ENCODE data around the gene IRX1. TPM values are rescaled to one million over a fixed set of nuclear protein-coding genes. Genes with fewer than 3 reads are reported as not detected.

IRX1 gene
- total RNA-seq, 1 donor from 2014 or later = not detected

GRCh38 chr5:3598769-3599211 lies 3.2 kb downstream of the IRX1 start:
- peaks cover 28% of the 10 kb centered on the region for H3K27me3 ChIP-seq
- no peak for TF ChIP-seq CTCF (IDR thresholded peaks at IDR 0.05)
- no peak overlapping the region for H3K4me3 ChIP-seq
- no peaks in the 10 kb centered on the region for H3K9me3 ChIP-seq
- DNase-seq (ENCODE audit: extremely low spot score in 2 of 2) = no peak
- H3K36me3 ChIP-seq = no peaks in the 10 kb centered on the region
- H3K27ac ChIP-seq = no peak overlapping the region
- intact Hi-C loops (cut with DNase I) = no loop called here
- peaks cover 28% of the 10 kb centered on the region for H3K4me1 ChIP-seq

GRCh38 chr5:3599226-3600105 lies 3.8 kb downstream of the IRX1 start:
- Histone ChIP-seq H3K27me3 (peaks cover 26% of the 10 kb centered on the region), H3K27ac (no peak overlapping the region), H3K36me3 (no peaks in the 10 kb centered on the region), H3K4me1 (peaks cover 23% of the 10 kb centered on the region), H3K4me3 (no peak overlapping the region), H3K9me3 (no peaks in the 10 kb centered on the region)
- TF ChIP-seq CTCF (IDR thresholded peaks at IDR 0.05) (no peak), POLR2AphosphoS5 (IDR thresholded peaks at IDR 0.05; ENCODE audit: insufficient read depth in 1 of 2, low read depth in 1 of 2) (no peak), POLR2A (IDR thresholded peaks at IDR 0.05) (no peak)
- no peak for DNase-seq (ENCODE audit: extremely low spot score in 2 of 2)
- intact Hi-C loops (cut with DNase I) = no loop called here

DNA sequence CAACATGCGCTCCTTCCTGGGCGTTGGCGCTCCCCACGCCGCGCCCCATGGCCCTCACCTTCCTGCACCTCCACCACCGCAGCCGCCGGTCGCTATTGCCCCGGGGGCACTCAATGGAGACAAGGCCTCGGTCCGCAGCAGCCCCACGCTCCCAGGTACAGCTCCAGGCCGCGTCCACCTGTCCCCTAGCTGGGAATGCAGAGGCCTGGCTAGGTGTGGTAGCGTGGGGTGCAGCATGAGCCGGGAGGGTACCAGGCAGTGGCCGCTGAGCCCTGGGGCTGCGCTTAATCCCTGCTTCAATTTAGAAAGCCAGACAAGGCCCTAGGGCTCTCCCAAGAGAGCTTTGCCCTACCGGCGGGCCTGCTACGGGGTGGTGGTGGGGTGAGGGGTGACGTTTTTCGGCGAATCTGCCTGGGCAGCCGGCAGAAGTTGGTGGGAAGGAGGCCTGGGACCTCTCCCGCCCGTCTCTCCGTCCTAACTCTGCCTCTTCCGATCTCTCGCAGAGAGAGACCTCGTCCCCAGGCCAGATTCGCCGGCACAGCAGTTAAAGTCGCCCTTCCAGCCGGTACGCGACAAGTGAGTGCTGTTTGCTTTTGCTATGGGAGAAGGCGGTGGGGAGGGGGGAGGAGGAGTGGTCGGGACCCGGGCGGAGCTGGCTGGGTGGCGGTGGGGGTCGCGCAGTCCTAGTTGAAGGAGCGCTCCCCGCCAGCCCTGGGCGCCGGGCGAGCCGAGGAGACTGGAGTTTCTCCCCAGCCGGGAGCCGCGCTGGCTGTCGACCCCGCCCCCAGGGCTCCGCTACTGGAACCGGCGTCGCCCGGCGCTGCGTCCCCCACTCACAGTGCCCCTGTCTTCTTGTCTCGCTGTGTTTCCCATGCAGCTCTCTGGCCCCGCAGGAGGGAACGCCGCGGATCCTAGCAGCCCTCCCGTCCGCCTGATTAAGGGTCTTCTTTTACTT lies 4.8 kb downstream of the IRX1 start:
- Histone ChIP-seq H3K4me1 (peaks cover 14% of the 10 kb centered on the region), H3K27me3 (peaks cover 17% of the 10 kb centered on the region), H3K36me3 (no peaks in the 10 kb centered on the region), H3K9me3 (no peaks in the 10 kb centered on the region), H3K27ac (no peak overlapping the region), H3K4me3 (no peak overlapping the region)
- intact Hi-C loops (cut with DNase I) = no loop called here
- TF ChIP-seq POLR2A (IDR thresholded peaks at IDR 0.05) (no peak), POLR2AphosphoS5 (IDR thresholded peaks at IDR 0.05; ENCODE audit: insufficient read depth in 1 of 2, low read depth in 1 of 2) (no peak), CTCF (IDR thresholded peaks at IDR 0.05) (no peak)
- DNase-seq (ENCODE audit: extremely low spot score in 2 of 2) = no peak

- no peak for DNase-seq (ENCODE audit: extremely low spot score in 2 of 2)
- intact Hi-C loops (cut with DNase I) = no loop called here
- Histone ChIP-seq H3K4me1 (peaks cover 13% of the 10 kb centered on the region), H3K4me3 (no peak overlapping the region), H3K9me3 (no peaks in the 10 kb centered on the region), H3K27ac (no peak overlapping the region), H3K36me3 (no peaks in the 10 kb centered on the region), H3K27me3 (peaks cover 17% of the 10 kb centered on the region)
- no peak for TF ChIP-seq POLR2A (IDR thresholded peaks at IDR 0.05)
- TF ChIP-seq POLR2AphosphoS5 (IDR thresholded peaks at IDR 0.05; ENCODE audit: insufficient read depth in 1 of 2, low read depth in 1 of 2) = no peak
- no peak for TF ChIP-seq CTCF (IDR thresholded peaks at IDR 0.05)
These were observed 5.6 kb downstream of the IRX1 start for GRCh38 chr5:3601061-3601710.
